ENCODE data around the gene WDR19.

WDR19 gene

DNA sequence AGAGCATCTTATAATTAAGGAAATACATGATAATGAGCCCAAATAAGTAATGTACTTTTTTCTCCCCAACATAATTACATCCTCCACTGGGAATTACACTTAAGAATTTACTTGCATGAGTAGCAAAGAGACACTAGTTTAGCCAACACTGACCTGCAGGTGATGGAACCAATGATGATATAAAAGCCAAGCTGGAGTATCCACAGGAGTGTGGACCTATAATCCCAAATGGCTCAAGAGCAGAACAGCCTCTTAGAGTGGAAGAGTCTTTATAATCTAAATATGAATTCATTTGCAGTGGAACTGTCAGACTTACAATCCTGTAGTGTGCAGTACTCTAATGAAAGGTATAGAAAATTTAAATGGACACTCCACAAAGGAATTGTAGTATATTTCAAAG is 22.2 kb downstream of the WDR19 start:
- Histone ChIP-seq H3K79me2 (ENCODE audit: insufficient read depth, low read length) (no peaks in the 10 kb centered on the region), H3K9me3 (ENCODE audit: insufficient read depth, low read length, severe bottlenecking) (no peaks in the 10 kb centered on the region), H3K4me1 (ENCODE audit: insufficient read depth, low read length) (no peaks in the 10 kb centered on the region), H4K20me1 (ENCODE audit: insufficient read depth, low read length) (no peaks in the 10 kb centered on the region), H3K27me3 (ENCODE audit: insufficient read depth, low read length, poor library complexity) (no peaks in the 10 kb centered on the region), H3K4me3 (ENCODE audit: low read depth in 1 of 2, low read length in 2 of 2) (no peak overlapping the region), H3K27ac (ENCODE audit: low read length) (no peak overlapping the region), H2AFZ (ENCODE audit: low read depth, low read length) (no peak overlapping the region), H3K36me3 (ENCODE audit: insufficient read depth, low read length) (peaks cover 29% of the 10 kb centered on the region; the same call in 1 of the 2 replicates), H3K9ac (ENCODE audit: low read depth, low read length) (no peak overlapping the region), H3K4me2 (ENCODE audit: insufficient read depth, low read length) (no peak overlapping the region)
- DNase-seq, result no peak
- no peak for ATAC-seq (ENCODE audit: insufficient read depth, low read depth)
- TF ChIP-seq, protein P1, sequence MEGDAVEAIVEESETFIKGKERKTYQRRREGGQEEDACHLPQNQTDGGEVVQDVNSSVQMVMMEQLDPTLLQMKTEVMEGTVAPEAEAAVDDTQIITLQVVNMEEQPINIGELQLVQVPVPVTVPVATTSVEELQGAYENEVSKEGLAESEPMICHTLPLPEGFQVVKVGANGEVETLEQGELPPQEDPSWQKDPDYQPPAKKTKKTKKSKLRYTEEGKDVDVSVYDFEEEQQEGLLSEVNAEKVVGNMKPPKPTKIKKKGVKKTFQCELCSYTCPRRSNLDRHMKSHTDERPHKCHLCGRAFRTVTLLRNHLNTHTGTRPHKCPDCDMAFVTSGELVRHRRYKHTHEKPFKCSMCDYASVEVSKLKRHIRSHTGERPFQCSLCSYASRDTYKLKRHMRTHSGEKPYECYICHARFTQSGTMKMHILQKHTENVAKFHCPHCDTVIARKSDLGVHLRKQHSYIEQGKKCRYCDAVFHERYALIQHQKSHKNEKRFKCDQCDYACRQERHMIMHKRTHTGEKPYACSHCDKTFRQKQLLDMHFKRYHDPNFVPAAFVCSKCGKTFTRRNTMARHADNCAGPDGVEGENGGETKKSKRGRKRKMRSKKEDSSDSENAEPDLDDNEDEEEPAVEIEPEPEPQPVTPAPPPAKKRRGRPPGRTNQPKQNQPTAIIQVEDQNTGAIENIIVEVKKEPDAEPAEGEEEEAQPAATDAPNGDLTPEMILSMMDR (IDR thresholded peaks at IDR 0.05; ENCODE audit: borderline replicate concordance, extremely low read depth, low read length, poor library complexity, severe bottlenecking), result no peak
- no peak for TF ChIP-seq EZH2 (IDR thresholded peaks at IDR 0.05; ENCODE audit: borderline replicate concordance, low read depth, low read length, severe bottlenecking)

DNA sequence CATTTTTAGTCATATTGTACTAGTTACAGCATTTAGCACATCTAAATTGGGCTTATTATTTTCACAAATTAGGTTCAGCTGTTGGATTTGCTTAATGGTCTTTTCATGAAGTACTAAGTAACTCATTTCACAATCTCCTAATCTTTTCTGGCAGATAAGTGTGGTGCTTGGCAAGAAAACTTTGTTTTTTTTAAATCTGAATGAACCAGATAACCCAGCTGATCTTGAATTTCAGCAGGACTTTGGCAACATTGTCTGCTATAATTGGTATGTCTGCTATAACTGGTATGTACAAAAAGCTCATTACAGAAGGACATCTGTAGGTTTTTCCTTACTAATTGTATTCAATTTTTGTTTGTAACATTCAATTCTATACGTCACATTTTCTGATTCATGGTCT is 22.7 kb downstream of the WDR19 start:
- Histone ChIP-seq H3K4me1 (ENCODE audit: insufficient read depth, low read length) (no peaks in the 10 kb centered on the region), H3K4me3 (ENCODE audit: low read depth in 1 of 2, low read length in 2 of 2) (no peak overlapping the region), H3K36me3 (ENCODE audit: insufficient read depth, low read length) (peaks cover 29% of the 10 kb centered on the region; the same call in 1 of the 2 replicates), H3K79me2 (ENCODE audit: insufficient read depth, low read length) (no peaks in the 10 kb centered on the region), H2AFZ (ENCODE audit: low read depth, low read length) (no peak overlapping the region), H3K4me2 (ENCODE audit: insufficient read depth, low read length) (no peak overlapping the region), H3K27ac (ENCODE audit: low read length) (no peak overlapping the region), H3K9ac (ENCODE audit: low read depth, low read length) (no peak overlapping the region), H3K27me3 (ENCODE audit: insufficient read depth, low read length, poor library complexity) (no peaks in the 10 kb centered on the region), H3K9me3 (ENCODE audit: insufficient read depth, low read length, severe bottlenecking) (no peaks in the 10 kb centered on the region), H4K20me1 (ENCODE audit: insufficient read depth, low read length) (no peaks in the 10 kb centered on the region)
- ATAC-seq (ENCODE audit: insufficient read depth, low read depth) (no peak), DNase-seq (no peak)
- TF ChIP-seq, protein P1 (IDR thresholded peaks at IDR 0.05; ENCODE audit: borderline replicate concordance, extremely low read depth, low read length, poor library complexity, severe bottlenecking), result no peak
- no peak for TF ChIP-seq EZH2 (IDR thresholded peaks at IDR 0.05; ENCODE audit: borderline replicate concordance, low read depth, low read length, severe bottlenecking)

DNA sequence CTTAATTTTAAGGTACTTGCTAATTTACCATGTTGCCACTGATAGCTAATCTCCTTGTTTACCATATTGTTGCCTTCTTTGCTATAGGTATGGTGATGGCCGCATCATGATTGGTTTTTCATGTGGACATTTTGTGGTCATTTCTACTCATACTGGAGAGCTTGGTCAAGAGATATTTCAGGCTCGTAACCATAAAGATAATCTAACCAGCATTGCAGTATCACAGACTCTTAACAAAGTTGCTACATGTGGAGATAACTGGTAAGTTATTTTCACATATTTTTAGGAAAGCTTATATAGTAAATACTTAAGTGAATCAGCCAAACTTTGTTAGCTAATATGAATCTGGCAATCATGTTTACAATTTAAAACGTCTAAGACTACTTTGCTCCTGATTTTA is 23.1 kb downstream of the WDR19 start:
- H3K9ac ChIP-seq (ENCODE audit: low read depth, low read length), result no peak overlapping the region
- H3K79me2 ChIP-seq (ENCODE audit: insufficient read depth, low read length), result no peaks in the 10 kb centered on the region
- peaks cover 28% of the 10 kb centered on the region; the same call in 1 of the 2 replicates for H3K36me3 ChIP-seq (ENCODE audit: insufficient read depth, low read length)

More for the DNA sequence above, 23.1 kb downstream of the WDR19 start:
- Histone ChIP-seq H3K9me3 (ENCODE audit: insufficient read depth, low read length, severe bottlenecking) (no peaks in the 10 kb centered on the region), H3K4me3 (ENCODE audit: low read depth in 1 of 2, low read length in 2 of 2) (no peak overlapping the region), H4K20me1 (ENCODE audit: insufficient read depth, low read length) (no peaks in the 10 kb centered on the region), H2AFZ (ENCODE audit: low read depth, low read length) (no peak overlapping the region), H3K4me1 (ENCODE audit: insufficient read depth, low read length) (no peaks in the 10 kb centered on the region), H3K27ac (ENCODE audit: low read length) (no peak overlapping the region), H3K4me2 (ENCODE audit: insufficient read depth, low read length) (no peak overlapping the region), H3K27me3 (ENCODE audit: insufficient read depth, low read length, poor library complexity) (no peaks in the 10 kb centered on the region)
- no peak for DNase-seq
- no peak for ATAC-seq (ENCODE audit: insufficient read depth, low read depth)
- TF ChIP-seq EZH2 (IDR thresholded peaks at IDR 0.05; ENCODE audit: borderline replicate concordance, low read depth, low read length, severe bottlenecking), result no peak
- TF ChIP-seq, protein P1 (IDR thresholded peaks at IDR 0.05; ENCODE audit: borderline replicate concordance, extremely low read depth, low read length, poor library complexity, severe bottlenecking), result no peak
